ENCODE measurements around the gene RFNG. TPM values are rescaled to one million over a fixed set of nuclear protein-coding genes. Genes with fewer than 3 reads are reported as not detected.

RFNG gene
- 61.9 and 89.5 TPM in 2 replicates for total RNA-seq

DNA sequence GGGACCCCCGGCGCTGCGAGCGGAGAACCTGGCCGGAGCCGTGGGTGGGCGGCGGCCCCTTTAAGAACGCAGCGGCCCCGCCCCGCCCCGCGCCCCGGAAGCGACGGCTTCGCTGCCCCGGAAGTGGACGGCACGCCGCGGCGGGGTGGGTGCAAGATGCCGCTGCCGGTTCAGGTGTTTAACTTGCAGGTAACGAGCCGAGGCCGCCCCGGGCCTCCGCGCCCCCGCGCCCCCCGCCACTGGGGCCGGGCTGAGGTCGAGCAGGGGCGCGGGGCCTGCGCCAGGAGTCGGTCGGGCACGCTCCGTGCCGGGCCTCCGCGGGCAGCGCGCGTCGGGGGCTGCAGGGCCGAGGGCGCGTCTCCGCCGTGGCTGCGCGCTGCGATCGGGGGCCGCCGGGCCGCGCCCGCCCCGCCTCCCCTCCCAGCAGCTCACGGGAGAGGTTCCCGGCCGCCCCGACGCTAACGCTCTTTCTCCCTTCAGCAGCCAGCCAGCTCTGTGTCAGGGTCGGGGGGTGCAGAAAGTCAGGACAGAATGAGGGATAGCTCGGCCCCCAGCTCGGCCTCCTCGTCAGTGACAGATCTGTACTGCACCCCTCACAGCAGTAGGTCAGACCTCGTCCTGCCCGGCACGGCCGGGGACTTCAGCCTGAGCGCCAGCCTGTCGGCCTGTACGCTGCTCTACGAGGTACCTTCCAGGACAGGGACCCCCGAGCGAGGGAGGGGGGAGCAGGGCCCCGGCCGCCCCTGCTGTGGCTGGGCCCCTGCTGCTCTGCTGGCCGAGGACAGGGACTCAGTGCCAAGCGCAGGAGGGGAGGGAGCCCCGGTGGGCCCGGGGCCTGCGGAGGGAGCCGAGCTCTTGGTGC is at the start of gene RFNG, which contains the start of gene GPS1:
Gene RFNG (minus strand): TSS at position 36 of the 862 bp plus-strand sequence. CDS start 45 bp downstream, outside the sequence.
Gene GPS1 (plus strand): TSS at position 123 of the 862 bp plus-strand sequence. CDS start 34 bp downstream, at position 157.

DNA sequence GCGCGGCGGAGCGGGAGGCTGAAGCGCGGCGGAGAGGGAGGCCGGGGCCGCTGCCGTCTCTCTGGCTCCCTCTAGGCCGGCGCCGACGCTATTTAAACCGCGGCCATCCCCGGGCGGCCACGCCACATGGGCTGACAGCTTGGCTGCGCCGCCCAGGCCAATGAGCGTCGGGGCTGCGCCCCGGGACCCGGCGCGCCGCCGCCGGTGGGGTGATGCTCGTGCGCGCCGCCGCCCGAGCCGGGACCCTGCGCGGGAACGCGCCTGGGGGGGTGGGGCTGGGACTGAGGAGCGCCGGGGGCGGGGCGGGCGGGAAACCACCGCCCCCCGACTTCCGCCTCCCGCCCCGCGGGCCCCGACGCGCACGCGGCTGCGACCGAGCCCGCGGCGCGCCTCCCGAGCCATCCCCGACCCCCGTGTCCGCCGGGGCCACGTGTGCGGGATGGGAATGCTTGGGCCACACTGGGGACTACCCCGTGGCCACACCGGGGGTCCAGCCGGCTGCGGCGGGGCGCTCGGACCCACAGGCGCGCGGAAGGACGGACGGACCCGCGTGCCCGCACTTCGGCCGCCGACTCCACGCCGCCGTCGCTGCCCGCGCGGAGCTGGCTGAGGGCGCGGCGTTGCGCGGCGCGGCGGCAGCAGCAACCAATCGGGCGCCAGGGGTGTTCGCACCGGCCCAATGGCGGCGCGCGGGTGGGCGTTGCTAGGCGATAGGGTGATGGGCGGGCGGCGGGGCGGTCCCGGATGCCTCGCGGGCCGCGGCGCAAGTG is 46.7 kb upstream of the RFNG start, which contains the start of gene FASN:
Gene FASN (minus strand): TSS at position 68 of the 770 bp plus-strand sequence. CDS start 1,791 bp downstream, outside the sequence.

DNA sequence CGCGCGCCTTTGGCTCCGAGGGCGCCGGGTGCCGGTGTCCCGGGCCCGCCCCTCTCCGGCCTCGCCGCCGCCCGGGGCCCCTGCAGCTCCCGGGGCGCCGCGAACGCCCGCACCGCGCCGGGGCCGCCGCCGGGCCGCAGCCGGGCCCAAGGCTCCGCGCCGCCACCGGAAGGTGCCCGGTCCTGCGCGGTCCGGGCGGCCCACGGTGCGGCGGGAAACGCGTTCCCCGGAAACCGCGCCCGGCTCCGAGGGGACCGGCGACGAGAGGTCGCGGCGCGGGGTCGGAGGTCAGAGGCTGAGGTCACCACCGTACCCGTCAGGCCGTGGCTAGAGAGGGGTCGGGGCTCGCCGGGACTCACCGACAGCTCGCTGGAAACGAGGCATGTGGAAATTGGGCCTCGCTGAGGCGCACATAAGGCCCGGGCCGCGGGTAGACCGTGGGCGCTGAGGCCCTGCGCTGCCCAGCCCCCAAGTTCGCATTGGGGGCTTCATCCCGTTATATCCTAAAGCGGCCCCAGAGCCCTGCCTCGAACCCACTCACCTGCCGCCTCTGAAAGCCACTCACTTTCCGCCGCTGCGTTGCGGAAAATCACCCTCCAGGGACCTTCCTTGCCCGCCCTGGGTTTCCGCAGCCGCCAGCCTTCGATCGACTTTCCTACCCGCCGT is 14.2 kb upstream of the RFNG start, which contains the start of gene DUS1L:
Gene DUS1L (minus strand): TSS at position 167 of the 666 bp plus-strand sequence. CDS start 745 bp downstream, outside the sequence.

DNA sequence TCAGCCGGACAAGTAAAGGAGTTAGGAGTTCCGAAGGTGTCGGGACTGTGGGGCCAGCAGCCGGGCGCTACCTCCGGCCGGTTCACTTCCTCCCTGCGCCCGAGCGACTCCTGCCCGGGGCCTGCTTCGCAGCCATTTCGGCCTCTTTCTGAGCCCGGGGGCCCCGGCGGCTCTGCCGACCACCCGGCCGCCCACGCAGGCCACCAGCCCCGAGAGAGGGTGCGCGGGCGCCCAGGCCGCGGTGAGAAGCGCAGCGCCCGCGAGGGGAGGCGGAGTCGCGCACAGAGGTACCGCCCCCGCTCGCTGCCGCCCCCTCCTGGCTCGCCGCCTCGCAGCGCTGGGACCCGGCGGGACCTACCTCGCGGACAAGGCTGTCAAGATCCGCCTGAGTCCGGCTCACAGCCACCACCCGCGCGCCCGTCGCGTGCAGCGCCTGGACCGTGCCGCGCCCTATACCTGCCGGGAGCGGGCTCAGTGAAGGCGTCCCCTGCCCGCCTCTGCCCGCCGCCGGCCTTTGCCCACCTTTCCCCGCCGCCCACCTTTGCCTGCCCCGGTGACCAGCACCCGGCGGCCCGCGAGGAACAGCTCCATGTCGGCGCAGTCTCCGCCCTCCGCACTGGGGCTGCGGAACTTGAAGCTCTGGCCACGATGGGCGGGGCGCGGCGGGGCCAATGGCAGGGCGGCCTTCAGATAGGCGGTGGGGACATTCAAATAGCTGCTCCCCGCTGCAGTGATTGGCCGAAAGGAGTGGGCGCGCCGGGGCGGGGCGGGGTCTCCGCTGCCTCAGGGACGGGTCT is 14.3 kb downstream of the RFNG start, which contains the start of gene DCXR:
Gene DCXR (minus strand): TSS at position 606 of the 797 bp plus-strand sequence. CDS start 15 bp downstream, at position 591.

DNA sequence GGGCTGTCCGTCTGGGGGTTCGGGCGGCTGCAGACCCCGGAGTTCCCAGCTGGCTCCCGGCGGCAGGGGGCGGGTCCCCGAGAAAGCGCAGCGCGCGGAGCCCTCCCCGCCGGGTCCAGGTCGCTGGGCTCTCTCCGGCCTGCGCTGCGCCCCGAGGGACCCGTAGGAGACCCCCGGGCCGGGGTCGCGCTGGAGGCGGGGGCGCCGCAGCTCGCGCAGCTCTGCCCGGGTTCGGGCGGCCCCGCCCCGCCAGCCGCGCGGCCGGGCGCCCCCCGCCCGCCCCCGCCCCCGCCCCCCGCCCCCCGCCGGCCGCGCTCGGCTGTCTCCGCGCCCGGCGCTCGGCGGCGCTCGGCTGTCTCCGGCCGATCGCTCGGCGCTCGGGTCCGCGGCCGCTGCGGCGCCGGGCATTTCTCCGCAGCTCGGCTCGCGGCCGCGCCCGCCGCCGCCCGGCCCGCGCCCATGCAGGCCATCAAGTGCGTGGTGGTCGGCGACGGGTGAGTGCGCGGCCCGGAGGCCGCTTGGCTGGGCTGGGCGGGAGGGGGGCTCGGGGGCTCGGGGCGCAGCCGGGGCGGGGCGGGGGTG is 20.2 kb downstream of the RFNG start, which contains the start of gene RAC3:
Gene RAC3 (plus strand): TSS at position 376 of the 582 bp plus-strand sequence. CDS start 84 bp downstream, at position 460.

GRCh38 chr17:82022981-82023446 is 28.6 kb downstream of the RFNG start, which contains the start of gene LRRC45:
TSS of gene LRRC45 (plus strand) at chr17:82023305. CDS start at chr17:82023644, 339 bp downstream.

DNA sequence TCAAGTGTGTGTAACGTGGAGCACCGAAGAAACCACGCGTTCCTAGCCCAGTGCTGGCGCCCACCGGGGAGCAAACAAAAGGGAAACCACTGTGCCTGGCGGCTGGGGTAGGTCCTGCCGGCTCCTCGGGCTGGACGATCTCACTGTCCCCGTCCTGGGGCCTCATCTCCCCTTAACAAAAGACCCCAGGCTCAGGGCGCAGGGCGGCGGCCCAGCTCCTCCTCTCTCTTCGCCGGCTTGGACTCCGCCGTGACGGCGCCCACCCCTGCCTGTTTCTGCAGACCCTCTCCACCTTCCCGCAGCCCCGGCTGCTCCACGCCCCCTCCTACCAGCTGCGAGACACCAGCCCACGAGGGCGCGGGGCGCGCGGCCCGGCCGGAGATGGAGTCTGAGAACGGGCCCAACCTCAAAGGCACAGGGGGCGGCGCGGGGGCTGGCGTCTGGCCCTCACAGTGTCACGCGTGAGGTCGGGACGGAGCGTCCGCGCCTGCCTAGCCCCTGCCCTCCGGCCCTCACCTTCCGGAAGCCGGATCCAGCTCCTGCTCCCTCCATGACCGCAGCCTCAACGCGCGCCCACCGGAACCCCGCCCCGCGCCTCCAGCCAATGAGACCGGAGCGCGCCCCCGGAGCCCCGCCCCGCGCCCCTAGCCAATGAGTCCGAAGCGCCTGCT is 29.2 kb downstream of the RFNG start, which contains the start of gene CENPX:
Gene CENPX (minus strand): TSS at position 569 of the 671 bp plus-strand sequence. CDS start 17 bp downstream, at position 552.

Other genes starting within 250 kb of the RFNG start
- 0.63 TPM in 1 of 2 replicates, not detected in the other for gene GCGR, start 247.7 kb downstream of the RFNG start, total RNA-seq
- gene MCRIP1, start 218.5 kb downstream of the RFNG start, total RNA-seq = 125 and 143 TPM in 2 replicates
- not detected in 2 replicates for gene PPP1R27, start 216.8 kb downstream of the RFNG start, total RNA-seq
- gene P4HB, start 191.3 kb downstream of the RFNG start, total RNA-seq = 811 and 1,110 TPM in 2 replicates
- 386 and 596 TPM in 2 replicates for gene ARHGDIA, start 180.5 kb downstream of the RFNG start, total RNA-seq
- gene ALYREF, start 160.2 kb downstream of the RFNG start, total RNA-seq = 102 and 252 TPM in 2 replicates
- gene ANAPC11, start 160.1 kb downstream of the RFNG start, total RNA-seq = 147 and 222 TPM in 2 replicates
- 3.6 and 5.2 TPM in 2 replicates for gene NPB, start 149.6 kb downstream of the RFNG start, total RNA-seq
- 40.7 and 71.9 TPM in 2 replicates for gene PCYT2, start 140.4 kb downstream of the RFNG start, total RNA-seq
- 15.2 and 18.5 TPM in 2 replicates for gene SIRT7, start 133.6 kb downstream of the RFNG start, total RNA-seq
- 14.3 and 18.4 TPM in 2 replicates for gene MAFG, start 124.1 kb downstream of the RFNG start, total RNA-seq
- 104 and 162 TPM in 2 replicates for gene PYCR1, start 114.5 kb downstream of the RFNG start, total RNA-seq
- not detected in 2 replicates for gene MYADML2, start 104.6 kb downstream of the RFNG start, total RNA-seq
- gene NOTUM, start 90.6 kb downstream of the RFNG start, total RNA-seq = 0.38 TPM in 1 of 2 replicates, not detected in the other
- 25.1 and 30.4 TPM in 2 replicates for gene ASPSCR1, start 74.2 kb downstream of the RFNG start, total RNA-seq
- gene CENPX, start 28.9 kb downstream of the RFNG start, total RNA-seq = 33.2 and 170 TPM in 2 replicates
- gene LRRC45, start 28.5 kb downstream of the RFNG start, total RNA-seq = 17.0 and 33.1 TPM in 2 replicates
- 66.7 and 82.3 TPM in 2 replicates for gene RAC3, start 20.1 kb downstream of the RFNG start, total RNA-seq
- 105 and 113 TPM in 2 replicates for gene DCXR, start 14.1 kb downstream of the RFNG start, total RNA-seq
- gene GPS1, start 87 bp upstream of the RFNG start, total RNA-seq = 149 and 212 TPM in 2 replicates
- 74.9 and 101 TPM in 2 replicates for gene DUS1L, start 14.0 kb upstream of the RFNG start, total RNA-seq
- gene FASN, start 46.4 kb upstream of the RFNG start, total RNA-seq = 229 and 345 TPM in 2 replicates
- gene CCDC57, start 161.0 kb upstream of the RFNG start, total RNA-seq = 8.3 and 19.5 TPM in 2 replicates
- gene SLC16A3, start 177.2 kb upstream of the RFNG start, total RNA-seq = 154 and 199 TPM in 2 replicates
- gene CSNK1D, start 221.9 kb upstream of the RFNG start, total RNA-seq = 56.4 and 73.3 TPM in 2 replicates